Fibroblast of villous mesenchyme (primary cell): ENCODE data around the gene PRDX2. TPM values are rescaled to one million over a fixed set of nuclear protein-coding genes. Genes with fewer than 3 reads are reported as not detected.

Experiments used
- DNase-seq: peaks from one replicate; pipeline ENCODE4 v3.0.0-alpha.2; 2010; ENCODE audit warnings: low read depth
- H3K4me3 ChIP-seq: 2 replicates; pipeline ENCODE4 v1.5.1; 2011; ENCODE audit warnings: low read depth, mild to moderate bottlenecking, low read length
- CTCF ChIP-seq: IDR thresholded peaks from 2 replicates; pipeline ENCODE4 v1.5.1; 2012; ENCODE audit warnings: low read depth, mild to moderate bottlenecking, low read length; ENCODE audit not compliant: insufficient read depth
- total RNA-seq: library from RNA; depleted of rRNA; stranded (reverse); fragments of >200 nt; gene quantifications from 2 replicates; pipeline ENCODE4 v1.2.3, GENCODE V29; 2012

PRDX2 gene
- total RNA-seq, 1 donor: 222 TPM

DNA sequence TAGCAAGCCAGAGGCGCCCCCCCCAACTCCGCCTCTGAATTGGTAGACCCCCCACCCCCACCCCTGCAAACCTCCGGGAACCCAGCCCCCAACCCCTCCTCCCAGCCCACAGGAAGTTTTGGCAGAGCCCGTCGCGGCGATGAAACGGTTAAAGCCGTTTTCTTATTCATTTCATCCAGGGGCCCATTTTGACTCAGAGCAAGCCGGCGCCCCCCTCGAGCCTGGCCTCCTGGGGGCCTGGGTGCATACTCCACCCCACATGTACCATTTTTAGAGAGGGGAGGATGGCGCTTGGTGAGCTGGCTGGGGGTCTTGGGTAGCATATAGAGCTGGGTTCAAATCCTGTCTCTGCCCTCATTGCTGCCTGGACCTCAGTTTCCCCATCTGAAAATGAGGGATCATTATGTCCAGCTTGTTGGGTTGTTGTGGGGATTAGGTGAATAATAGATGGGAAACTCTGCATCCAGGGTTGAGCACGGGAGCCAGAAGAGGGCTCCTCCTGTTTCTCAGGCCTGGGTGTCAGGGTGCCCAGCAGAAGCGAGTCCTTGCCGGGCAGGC is 18.2 kb downstream of the PRDX2 start:
- H3K4me3 ChIP-seq: peak overlapping the region; percentile 57
- no peak for TF ChIP-seq CTCF
- no peak for DNase-seq

GRCh38 chr19:12782424-12783290 is 18.9 kb downstream of the PRDX2 start:
- TF ChIP-seq CTCF: peak; percentile 17
- peak; percentile 90 for DNase-seq
- H3K4me3 ChIP-seq: peak overlapping the region; percentile 57

DNA sequence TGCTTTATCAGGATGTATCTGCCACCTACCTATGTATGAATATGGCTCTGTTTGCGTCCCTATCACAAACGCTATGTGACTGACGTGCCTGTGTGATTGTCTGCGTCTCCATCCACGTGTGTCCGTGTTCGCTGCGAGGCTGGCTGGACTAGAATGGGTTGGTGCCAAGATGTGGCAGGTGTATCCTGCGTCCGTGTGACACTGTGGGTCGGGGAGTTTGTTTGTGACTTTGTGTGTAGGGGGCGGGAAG is 19.5 kb downstream of the PRDX2 start:
- peak overlapping the region; percentile 57 for H3K4me3 ChIP-seq
- no peak for TF ChIP-seq CTCF
- DNase-seq: no peak

- TF ChIP-seq CTCF: no peak
- DNase-seq: peak; percentile 87
- H3K4me3 ChIP-seq: peak overlapping the region; percentile 66
Observed at GRCh38 chr19:12779162-12779993, 22.2 kb downstream of the PRDX2 start.

- DNase-seq: no peak
- H3K4me3 ChIP-seq: peak overlapping the region; percentile 66
- TF ChIP-seq CTCF: no peak
Observed at GRCh38 chr19:12778905-12779161, 22.8 kb downstream of the PRDX2 start.

DNA sequence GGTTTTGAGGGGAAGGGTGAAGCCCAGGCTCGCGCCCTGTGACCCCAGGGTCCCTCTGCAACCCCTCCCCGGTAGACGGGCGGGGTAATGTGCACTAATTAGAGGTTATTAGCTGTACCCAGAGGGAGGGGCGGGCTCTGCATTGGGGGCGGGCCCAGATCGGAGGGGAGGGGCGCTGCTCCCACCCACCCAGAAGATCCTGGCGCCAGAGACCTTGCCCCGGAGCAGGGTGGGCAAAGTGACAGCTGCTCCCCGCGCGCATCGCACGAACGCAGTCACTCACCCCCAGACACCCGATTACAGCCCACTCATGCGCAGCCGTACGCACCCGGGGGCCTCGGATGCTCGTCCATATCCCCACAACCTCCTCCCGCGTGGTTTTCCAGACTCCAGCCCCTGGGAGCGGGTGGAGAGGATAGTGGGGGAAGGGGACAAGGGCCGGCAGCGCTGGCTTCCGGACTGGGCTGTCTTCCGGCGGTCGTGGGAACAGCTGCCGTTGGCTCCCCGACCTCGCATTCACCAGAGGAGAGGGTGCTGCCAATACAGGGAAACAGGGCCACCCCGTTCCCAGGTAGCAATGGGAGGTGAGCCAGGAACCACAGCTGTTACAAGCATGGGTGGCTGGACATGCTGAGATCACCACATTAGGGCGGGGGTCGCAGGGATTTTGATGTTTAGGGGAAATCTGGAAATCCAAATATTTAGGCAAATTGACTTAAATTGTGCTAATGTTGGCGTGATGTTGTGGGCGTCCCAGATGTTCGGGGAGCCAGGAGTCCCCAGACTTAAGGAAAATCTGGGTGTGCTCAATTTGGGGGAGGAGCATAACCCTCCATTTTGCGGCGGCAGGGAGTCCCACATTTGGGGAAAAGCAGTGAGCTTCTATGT is 23.3 kb downstream of the PRDX2 start:
- H3K4me3 ChIP-seq: peak overlapping the region; percentile 66
- TF ChIP-seq CTCF: no peak
- DNase-seq: peak; percentile 88
